HepG2 (cell line): ENCODE results near the gene ACTN1. TPM values are rescaled to one million over a fixed set of nuclear protein-coding genes. Genes with fewer than 3 reads are reported as not detected.
A peak's percentile ranks its signal among the peaks of the same experiment; 100 is the strongest.

Experiments
- ATF2 ChIP-seq: sonication (generic); formaldehyde crosslinking; IDR thresholded peaks from 2 replicates; pipeline ENCODE4 v1.4.0; 2020; ENCODE audit warnings: missing genetic modification reagents
- CC2D1A ChIP-seq: sonication (generic); formaldehyde crosslinking; IDR thresholded peaks from 2 replicates; pipeline ENCODE4 v1.8.1; 2023; ENCODE audit warnings: mild to moderate bottlenecking, missing genetic modification reagents
- CEBPB ChIP-seq: IDR thresholded peaks from 2 replicates; pipeline ENCODE4 v1.6.1; 2011; ENCODE audit warnings: low read depth, low read length, improper control_type of control experiment, borderline replicate concordance
- FOXO4 ChIP-seq: sonication (generic); formaldehyde crosslinking; conservative IDR thresholded peaks from 2 replicates; pipeline ENCODE4 v1.8.1; 2023; ENCODE audit warnings: missing genetic modification reagents
- HNF1B ChIP-seq: sonication (generic); formaldehyde crosslinking; IDR thresholded peaks from 2 replicates; pipeline ENCODE4 v1.5.1; 2020; ENCODE audit warnings: mild to moderate bottlenecking, moderate library complexity, missing genetic modification reagents
- HNF4A ChIP-seq: sonication (generic); formaldehyde crosslinking; IDR thresholded peaks from 2 replicates; pipeline ENCODE4 v1.4.0; 2020; ENCODE audit warnings: missing genetic modification reagents
- KDM1A ChIP-seq: IDR thresholded peaks from 2 replicates; pipeline ENCODE4 v1.6.1; 2016; ENCODE audit warnings: missing compliant biosample characterization
- MNT ChIP-seq: fragments of 450-650 bp; IDR thresholded peaks from 2 replicates; pipeline ENCODE4 v1.6.1; 2016
- NKX3-1 ChIP-seq: sonication (generic); formaldehyde crosslinking; IDR thresholded peaks from 2 replicates; pipeline ENCODE4 v1.5.0; 2020; ENCODE audit warnings: missing genetic modification reagents
- STAG1 ChIP-seq: sonication (generic); formaldehyde crosslinking; IDR thresholded peaks from 2 replicates; pipeline ENCODE4 v1.4.0; 2020; ENCODE audit warnings: missing genetic modification reagents
- ZBTB33 ChIP-seq: sonication (generic); formaldehyde crosslinking; IDR thresholded peaks from 2 replicates; pipeline ENCODE4 v1.4.0; 2020; ENCODE audit warnings: missing genetic modification reagents
- ZBTB4 ChIP-seq: sonication (generic); formaldehyde crosslinking; IDR thresholded peaks from 2 replicates; pipeline ENCODE4 v1.4.0; 2020; ENCODE audit warnings: missing genetic modification reagents, mild to moderate bottlenecking, borderline replicate concordance
- ZKSCAN1 ChIP-seq: fragments of 150-350 bp; IDR thresholded peaks from 2 replicates; pipeline ENCODE4 v1.6.1; 2014; ENCODE audit warnings: low read length
- ZNF33A ChIP-seq: sonication (generic); formaldehyde crosslinking; IDR thresholded peaks from 2 replicates; pipeline ENCODE4 v1.5.1; 2020; ENCODE audit warnings: missing genetic modification reagents, mild to moderate bottlenecking, moderate library complexity, borderline replicate concordance
- ZNF580 ChIP-seq: IDR thresholded peaks from 2 replicates; pipeline ENCODE4 v1.6.1; 2016; ENCODE audit warnings: low read depth, borderline replicate concordance
- polyA plus RNA-seq, 8 experiments: library from polyadenylated mRNA; depleted of rRNA in 3 of 8; stranded (reverse) in 7 of 8; unstranded in 1 of 8; fragments of >200 nt; fragmentation: Illumina TruSeq in 4 of 8; extraction: Trizol in 4 of 8; gene quantifications; 2 replicates each; pipeline versions ENCODE4 v1.2.1 to v1.2.3, GENCODE V29; 2011 to 2016; ENCODE audit warnings: low read depth in 4 of 8, missing spikeins in 1 of 8, mixed read lengths in 1 of 8; ENCODE audit not compliant: insufficient read depth in 1 of 8
- total RNA-seq, 5 experiments: library from RNA; depleted of rRNA; stranded (reverse); fragments of >200 nt; fragmentation: Illumina TruSeq; extraction: Trizol; gene quantifications; 2 replicates each; pipeline ENCODE4 v1.2.3, GENCODE V29; 2016; ENCODE audit warnings: low read depth in 1 of 5

ACTN1 gene
- total and polyA plus RNA-seq, 2 of the 13 experiments (the other 11 are each of a cell fraction or from before 2014, with no cell fraction given) = 58.6 to 162 TPM

- TF ChIP-seq MNT (peak; percentile 8; the same call in 1 of the 2 replicates), FOXO4 (CRISPR knock-in tag) (no peak), HNF4A (CRISPR knock-in tag) (peak; percentile 28; the same call in 1 of the 2 replicates), STAG1 (CRISPR knock-in tag) (peak; percentile 56), CC2D1A (no peak), HNF1B (no peak), NKX3-1 (no peak), ZBTB4 (CRISPR knock-in tag) (no peak), ATF2 (CRISPR knock-in tag) (no peak), KDM1A (CRISPR knock-in tag) (peak; percentile 64; the same call in 1 of the 2 replicates), ZNF33A (CRISPR knock-in tag) (no peak), CEBPB (peak; percentile 84), ZKSCAN1 (peak; percentile 30; the same call in 1 of the 2 replicates), ZBTB33 (CRISPR knock-in tag) (peak; percentile 25; the same call in 1 of the 2 replicates), ZNF580 (CRISPR knock-in tag) (no peak)
Measured at GRCh38 chr14:68941820-68942219, 37.3 kb downstream of the ACTN1 start (continued).
